Measurements from ENCODE around the gene SHC2. TPM values are rescaled to one million over a fixed set of nuclear protein-coding genes. Genes with fewer than 3 reads are reported as not detected.
A peak's percentile ranks its signal among the peaks of the same experiment; 100 is the strongest.

SHC2 gene
- total and polyA plus RNA-seq, 11 donors: 6.7 to 35.8 (median 14.6) TPM

GRCh38 chr19:379796-380195, 81.0 kb downstream of the SHC2 start:
- no peak overlapping the region for H3K4me3 ChIP-seq
- H3K36me3 ChIP-seq: no peaks in the 10 kb centered on the region
- TF ChIP-seq CTCF (IDR thresholded peaks at IDR 0.05) (no peak), POLR2A (IDR thresholded peaks at IDR 0.05) (no peak)
- H3K27me3 ChIP-seq: peaks cover 0 to 36% (median 15%) of the 10 kb centered on the region in 9 donors
- intact Hi-C loops (cut with DNase I): loop anchor here in 3 of 10 donors (2.0 to 10.0 kb wide), 3 partner anchors 101 to 105 kb away; no protein-coding TSS in a partner anchor
- H3K27ac ChIP-seq: no peak overlapping the region
- peak in 1 of 5 donors; percentile 39 for DNase-seq
- 87 to 93% (median 90%) methylated on average over 16 of the region's 16 CpGs for WGBS, 4 donors
- no peaks in the 10 kb centered on the region for H3K9me3 ChIP-seq
- no peak for ATAC-seq
- peaks cover 0 to 4% (median 0%) of the 10 kb centered on the region in 12 donors for H3K4me1 ChIP-seq

- Histone ChIP-seq H3K27ac (no peak overlapping the region), H3K36me3 (no peaks in the 10 kb centered on the region), H3K27me3 (peaks cover 0 to 38% (median 13%) of the 10 kb centered on the region in 9 donors), H3K9me3 (no peaks in the 10 kb centered on the region), H3K4me1 (peaks cover 0 to under 1% (median 0%) of the 10 kb centered on the region in 12 donors), H3K4me3 (no peak overlapping the region)
- ATAC-seq (no peak), DNase-seq (peak in 1 of 5 donors; percentile 22)
- intact Hi-C loops (cut with DNase I): loop anchor here in 1 of 10 donors (2.0 kb wide), 1 partner anchor 102 kb away; no protein-coding TSS in a partner anchor
- WGBS, 4 donors: 78 to 86% (median 82%) methylated on average over 13 to 14 of the region's 14 CpGs
- TF ChIP-seq CTCF (IDR thresholded peaks at IDR 0.05) (no peak), POLR2A (IDR thresholded peaks at IDR 0.05) (no peak)
Measured at GRCh38 chr19:378706-379105, 82.1 kb downstream of the SHC2 start.

GRCh38 chr19:377801-378581, 82.8 kb downstream of the SHC2 start:
- Histone ChIP-seq H3K4me1 (peaks cover 0 to 5% (median 0%) of the 10 kb centered on the region in 12 donors), H3K27me3 (peaks cover 0 to 37% (median 12%) of the 10 kb centered on the region in 9 donors), H3K9me3 (no peaks in the 10 kb centered on the region), H3K27ac (no peak overlapping the region), H3K4me3 (no peak overlapping the region), H3K36me3 (no peaks in the 10 kb centered on the region)
- TF ChIP-seq CTCF (IDR thresholded peaks at IDR 0.05): no peak
- ATAC-seq (peak in 1 of 4 donors; percentile 10), DNase-seq (peak in 1 of 5 donors; percentile 57)
- WGBS, 4 donors: 52 to 69% (median 64%) methylated on average over 30 to 38 of the region's 38 CpGs
- intact Hi-C loops (cut with DNase I): loop anchor here in 1 of 10 donors (2.0 kb wide), 1 partner anchor 103 kb away; no protein-coding TSS in a partner anchor

DNA sequence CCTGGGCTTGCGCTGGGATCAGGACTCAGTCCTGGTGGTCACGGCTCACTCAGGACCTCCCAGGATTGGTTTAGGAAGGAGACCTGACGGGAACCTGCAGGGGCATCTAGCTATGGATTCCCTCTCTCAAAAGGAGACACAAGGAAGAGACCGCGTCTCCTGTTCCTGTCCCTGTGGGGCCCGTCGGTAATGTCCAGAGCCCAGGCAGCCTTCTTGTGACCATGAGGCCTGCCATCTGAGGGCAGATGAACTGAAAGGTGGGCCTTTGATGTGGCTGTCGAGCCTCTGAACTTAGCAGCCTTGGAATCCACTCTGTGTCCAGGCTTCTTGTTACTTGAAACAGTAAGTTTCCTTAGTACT, 84.7 kb downstream of the SHC2 start:
- Histone ChIP-seq H3K36me3 (no peaks in the 10 kb centered on the region), H3K4me1 (peaks cover 0 to 19% (median 14%) of the 10 kb centered on the region in 12 donors), H3K27ac (no peak overlapping the region), H3K27me3 (peaks cover 0 to 39% (median 7%) of the 10 kb centered on the region in 9 donors), H3K4me3 (no peak overlapping the region), H3K9me3 (no peaks in the 10 kb centered on the region)
- intact Hi-C loops (cut with DNase I): no loop called here
- WGBS, 4 donors: 89 to 96% (median 92%) methylated on average over 7 to 8 of the region's 8 CpGs
- DNase-seq (peak in 1 of 5 donors; percentile 14), ATAC-seq (no peak)
- TF ChIP-seq CTCF (IDR thresholded peaks at IDR 0.05) (no peak), POLR2A (IDR thresholded peaks at IDR 0.05) (no peak)
